Sigmoid colon (tissue), 7 donors: ENCODE results near the gene NCKAP5. TPM values are rescaled to one million over a fixed set of nuclear protein-coding genes. Genes with fewer than 3 reads are reported as not detected.

Experiments
- DNase-seq: peaks from one replicate; pipeline ENCODE4 v3.0.0-alpha.2; 2019
- H3K27ac ChIP-seq, 4 donors: fragments of 200-600 bp; sonication (generic); one replicate each; pipeline ENCODE4 v1.5.1; 2016 to 2019; ENCODE audit warnings: mild to moderate bottlenecking in 1 of 4
- H3K27me3 ChIP-seq, 3 donors: fragments of 200-600 bp; sonication (generic); one replicate each; pipeline ENCODE4 v1.5.1; 2019; ENCODE audit warnings: mild to moderate bottlenecking in 1 of 3
- H3K36me3 ChIP-seq, 4 donors: fragments of 200-600 bp; sonication (generic); one replicate each; pipeline ENCODE4 v1.5.1; 2016 to 2019
- H3K4me1 ChIP-seq, 4 donors: fragments of 200-600 bp; sonication (generic); one replicate each; pipeline ENCODE4 v1.5.1; 2017 to 2019
- H3K4me3 ChIP-seq, 4 donors: fragments of 200-600 bp; sonication (generic); one replicate each; pipeline ENCODE4 v1.5.1; 2017 to 2019; ENCODE audit warnings: mild to moderate bottlenecking in 2 of 4, moderate library complexity in 1 of 4
- H3K9me3 ChIP-seq, 4 donors: fragments of 200-600 bp in 3 of 4; sonication (generic) in 3 of 4; one replicate each; pipeline versions ENCODE4 v1.5.1 to v1.6.1; 2013 to 2019
- EP300 ChIP-seq, 4 donors: sonication (generic); formaldehyde crosslinking; IDR thresholded peaks; one replicate each; pipeline ENCODE4 v1.6.1; 2017; ENCODE audit warnings: antibody characterized with exemption in 4 of 4
- POLR2A ChIP-seq, 2 donors: fragments of 450-650 bp; IDR thresholded peaks; one replicate each; pipeline ENCODE4 v1.6.1; 2016; ENCODE audit warnings: antibody characterized with exemption in 2 of 2, mild to moderate bottlenecking in 2 of 2, moderate library complexity in 2 of 2
- POLR2AphosphoS5 ChIP-seq, 4 donors: sonication (generic); formaldehyde crosslinking; IDR thresholded peaks; one replicate each; pipeline ENCODE4 v1.6.1; 2017; ENCODE audit warnings: antibody characterized with exemption in 4 of 4
- WGBS, 2 donors: extraction: QIAGEN DNeasy Blood & Tissue Kit; methylation state at CpG; one replicate each; pipeline ENCODE4 v1.1.7; 2013; 5-methylcytosine and 5-hydroxymethylcytosine counted together
- intact Hi-C: fragments of 100-400 bp; cut with DNase I; formaldehyde crosslinking; loops from one replicate; pipeline ENCODE4 v1.15.1; 2023
- polyA plus RNA-seq, 3 donors: library from polyadenylated mRNA; stranded (reverse); fragments of 200-250 nt; gene quantifications; one replicate each; pipeline ENCODE4 v1.2.3, GENCODE V29; 2013
- total RNA-seq, 4 donors: library from RNA; depleted of rRNA; stranded (reverse); fragments of >200 nt; gene quantifications; one replicate each; pipeline ENCODE4 v1.1.0, GENCODE V29; 2016
- TF ChIP-seq, protein P1 (sequence below), 4 experiments: fragments of 450-650 bp in 3 of 4; fragments of 200-600 bp in 1 of 4; IDR thresholded peaks; one replicate each; pipeline ENCODE4 v1.5.1; 2016 to 2019; ENCODE audit warnings: antibody characterized with exemption in 4 of 4, mild to moderate bottlenecking in 3 of 4, moderate library complexity in 2 of 4
- donor health status: healthy with polysubstance abuse.
- donor health status: Bipolar disorder and iron deficiency.
- donor health status: healthy.

The NCKAP5 gene
- total and polyA plus RNA-seq, 7 donors = under 0.01 to 3.7 (median 0.60) TPM

DNA sequence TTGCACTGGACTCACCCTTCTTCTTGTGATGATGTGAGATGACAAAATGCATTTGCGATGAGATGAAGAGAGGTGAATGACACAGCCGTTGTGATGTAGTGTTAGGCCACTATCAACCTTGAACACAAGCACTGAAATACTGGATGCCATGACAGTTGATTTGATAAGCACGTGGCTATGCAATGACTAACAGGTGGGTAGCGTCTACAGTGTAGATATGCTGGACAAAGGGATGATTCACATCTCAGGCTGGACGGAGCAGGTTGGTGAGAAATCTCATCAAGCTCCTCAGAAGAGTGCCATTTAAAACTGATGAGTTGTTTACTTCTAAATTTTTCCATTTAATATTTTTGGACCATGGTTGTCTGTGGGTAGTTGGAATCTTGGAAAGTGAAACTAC lies 522.5 kb downstream of the NCKAP5 start:
- Histone ChIP-seq H3K27me3 (no peaks in the 10 kb centered on the region), H3K9me3 (no peaks in the 10 kb centered on the region), H3K4me1 (no peaks in the 10 kb centered on the region), H3K4me3 (no peak overlapping the region), H3K36me3 (no peaks in the 10 kb centered on the region), H3K27ac (no peak overlapping the region)
- 94 to 95% methylated on average over 5 of the region's 5 CpGs for WGBS, 2 donors
- DNase-seq = no peak
- intact Hi-C loops = no loop called here
- TF ChIP-seq POLR2AphosphoS5 (IDR thresholded peaks at IDR 0.05) (no peak), POLR2A (IDR thresholded peaks at IDR 0.05) (no peak), EP300 (IDR thresholded peaks at IDR 0.05) (no peak)
- TF ChIP-seq, protein P1, sequence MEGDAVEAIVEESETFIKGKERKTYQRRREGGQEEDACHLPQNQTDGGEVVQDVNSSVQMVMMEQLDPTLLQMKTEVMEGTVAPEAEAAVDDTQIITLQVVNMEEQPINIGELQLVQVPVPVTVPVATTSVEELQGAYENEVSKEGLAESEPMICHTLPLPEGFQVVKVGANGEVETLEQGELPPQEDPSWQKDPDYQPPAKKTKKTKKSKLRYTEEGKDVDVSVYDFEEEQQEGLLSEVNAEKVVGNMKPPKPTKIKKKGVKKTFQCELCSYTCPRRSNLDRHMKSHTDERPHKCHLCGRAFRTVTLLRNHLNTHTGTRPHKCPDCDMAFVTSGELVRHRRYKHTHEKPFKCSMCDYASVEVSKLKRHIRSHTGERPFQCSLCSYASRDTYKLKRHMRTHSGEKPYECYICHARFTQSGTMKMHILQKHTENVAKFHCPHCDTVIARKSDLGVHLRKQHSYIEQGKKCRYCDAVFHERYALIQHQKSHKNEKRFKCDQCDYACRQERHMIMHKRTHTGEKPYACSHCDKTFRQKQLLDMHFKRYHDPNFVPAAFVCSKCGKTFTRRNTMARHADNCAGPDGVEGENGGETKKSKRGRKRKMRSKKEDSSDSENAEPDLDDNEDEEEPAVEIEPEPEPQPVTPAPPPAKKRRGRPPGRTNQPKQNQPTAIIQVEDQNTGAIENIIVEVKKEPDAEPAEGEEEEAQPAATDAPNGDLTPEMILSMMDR (IDR thresholded peaks at IDR 0.05) = no peak

DNA sequence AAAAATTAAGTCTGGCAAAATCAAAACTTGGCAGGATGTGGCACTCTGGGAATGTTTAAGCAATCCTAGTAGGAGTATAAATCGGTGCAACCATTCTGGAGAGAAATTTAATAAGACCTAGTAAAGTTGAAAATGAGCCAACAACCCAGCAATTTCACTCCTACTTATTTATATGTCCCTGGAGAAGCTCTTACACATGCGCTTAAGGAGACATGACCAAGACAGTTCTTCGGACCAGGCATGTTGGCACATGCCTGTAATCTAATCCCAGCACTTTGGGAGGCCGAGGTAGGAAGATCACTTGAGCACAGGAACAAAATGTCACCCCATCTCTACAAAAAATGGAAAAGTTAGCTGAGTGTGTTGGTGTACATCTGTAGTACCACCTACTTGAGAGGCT lies 523.7 kb downstream of the NCKAP5 start:
- Histone ChIP-seq H3K9me3 (no peaks in the 10 kb centered on the region), H3K4me1 (no peaks in the 10 kb centered on the region), H3K27me3 (no peaks in the 10 kb centered on the region), H3K36me3 (no peaks in the 10 kb centered on the region), H3K4me3 (no peak overlapping the region), H3K27ac (no peak overlapping the region)
- WGBS, 2 donors = 85 to 89% methylated on average over 4 of the region's 4 CpGs
- intact Hi-C loops = no loop called here
- TF ChIP-seq POLR2AphosphoS5 (IDR thresholded peaks at IDR 0.05) (no peak), EP300 (IDR thresholded peaks at IDR 0.05) (no peak), POLR2A (IDR thresholded peaks at IDR 0.05) (no peak)
- TF ChIP-seq, protein P1 (IDR thresholded peaks at IDR 0.05) = no peak
- no peak for DNase-seq

- intact Hi-C loops = no loop called here
- H3K27me3 ChIP-seq = no peaks in the 10 kb centered on the region
- no peaks in the 10 kb centered on the region for H3K4me1 ChIP-seq
- DNase-seq = no peak
- no peak overlapping the region for H3K4me3 ChIP-seq
- no peaks in the 10 kb centered on the region for H3K9me3 ChIP-seq
- WGBS, 2 donors = 90 to 93% methylated on average over 4 of the region's 4 CpGs
- H3K36me3 ChIP-seq = no peaks in the 10 kb centered on the region
- TF ChIP-seq POLR2AphosphoS5 (IDR thresholded peaks at IDR 0.05) (no peak), EP300 (IDR thresholded peaks at IDR 0.05) (no peak), POLR2A (IDR thresholded peaks at IDR 0.05) (no peak)
- TF ChIP-seq, protein P1 (IDR thresholded peaks at IDR 0.05) = no peak
- H3K27ac ChIP-seq = no peak overlapping the region
Measured at GRCh38 chr2:133040170-133040569, 528.1 kb downstream of the NCKAP5 start.

DNA sequence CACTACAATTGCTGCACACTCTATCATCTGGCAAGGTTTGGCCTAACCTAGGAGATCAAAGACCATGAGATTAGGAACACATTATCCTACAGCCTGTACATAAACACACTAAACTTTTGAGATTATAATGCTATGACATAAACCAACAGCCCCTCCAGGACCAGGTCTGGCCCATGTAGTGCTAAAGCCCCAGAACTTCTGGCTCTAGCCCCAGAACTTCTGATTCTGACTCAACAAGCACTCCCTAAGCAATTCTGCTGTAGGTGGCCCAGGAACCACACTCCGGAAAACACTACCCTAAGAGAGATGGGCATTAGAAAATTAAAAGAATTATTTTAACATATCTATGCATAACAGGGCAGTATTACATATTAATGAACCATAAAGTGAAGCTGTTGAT lies 528.7 kb downstream of the NCKAP5 start:
- intact Hi-C loops = no loop called here
- WGBS, 2 donors = 94 to 97% methylated on average over 1 of the region's 1 CpG
- H3K9me3 ChIP-seq = no peaks in the 10 kb centered on the region

More for the DNA sequence above, 528.7 kb downstream of the NCKAP5 start:
- Histone ChIP-seq H3K4me3 (no peak overlapping the region), H3K27me3 (no peaks in the 10 kb centered on the region), H3K36me3 (no peaks in the 10 kb centered on the region), H3K4me1 (no peaks in the 10 kb centered on the region), H3K27ac (no peak overlapping the region)
- DNase-seq = no peak
- TF ChIP-seq EP300 (IDR thresholded peaks at IDR 0.05) = no peak
- TF ChIP-seq, protein P1 (IDR thresholded peaks at IDR 0.05) = no peak
- no peak for TF ChIP-seq POLR2AphosphoS5 (IDR thresholded peaks at IDR 0.05)
- TF ChIP-seq POLR2A (IDR thresholded peaks at IDR 0.05) = no peak
